WTC11 (cell line): ENCODE results near the gene CLCN1. TPM values are rescaled to one million over a fixed set of nuclear protein-coding genes. Genes with fewer than 3 reads are reported as not detected.

Source experiments
- ATAC-seq: fragments of 200-7000 bp; cut with Tn5 transposase; 2 replicates; pipeline ENCODE4 v1.10.0; 2021; ENCODE audit warnings: mild to moderate bottlenecking, moderate library complexity
- CTCF ChIA-PET: fragments of 300-600 bp; sonication (Branson Sonifier 250); formaldehyde crosslinking; loops from one replicate; lab custom pipeline; 2021; ENCODE audit warnings: antibody characterized with exemption; lab: Charles Lee
- POLR2A ChIA-PET: fragments of 350-600 bp; sonication (Branson Sonifier 250); formaldehyde crosslinking; loops from one replicate; lab custom pipeline; 2021; ENCODE audit warnings: antibody characterized with exemption; lab: Charles Lee
- DNase-seq: peaks from one replicate; pipeline ENCODE4 v3.0.0; 2021; ENCODE audit warnings: low spot score
- H3K27ac Mint-ChIP-seq: 2 replicates; pipeline ENCODE4 v1.8.0; 2021; ENCODE audit warnings: mixed read lengths
- H3K27me3 Mint-ChIP-seq: 2 replicates; pipeline ENCODE4 v1.8.0; 2021; ENCODE audit warnings: low read depth, mild to moderate bottlenecking, moderate library complexity, mixed read lengths
- H3K36me3 Mint-ChIP-seq: 2 replicates; pipeline ENCODE4 v1.8.0; 2021; ENCODE audit warnings: mixed read lengths
- H3K4me1 Mint-ChIP-seq: 2 replicates; pipeline ENCODE4 v1.8.0; 2022; ENCODE audit warnings: mixed read lengths
- H3K4me3 Mint-ChIP-seq: 2 replicates; pipeline ENCODE4 v1.8.0; 2021; ENCODE audit warnings: mild to moderate bottlenecking, moderate library complexity, mixed read lengths
- H3K9me3 Mint-ChIP-seq: 2 replicates; pipeline ENCODE4 v1.8.0; 2021; ENCODE audit warnings: mixed read lengths
- EMX1 ChIP-seq: fragments of 250-450 bp; sonication (Bioruptor Pico); IDR thresholded peaks from 2 replicates; pipeline ENCODE4 v1.8.0; 2021; ENCODE audit warnings: mild to moderate bottlenecking
- ZNF396 ChIP-seq: fragments of 250-450 bp; sonication (Bioruptor Pico); IDR thresholded peaks from 2 replicates; pipeline ENCODE4 v1.8.0; 2021; ENCODE audit warnings: mild to moderate bottlenecking, moderate library complexity, borderline replicate concordance
- total RNA-seq: library from RNA; stranded (reverse); gene quantifications from 3 replicates; pipeline ENCODE4 v1.2.3, GENCODE V29; 2021
- TF ChIP-seq, protein P1 (sequence below): fragments of 250-450 bp; sonication (Bioruptor Pico); IDR thresholded peaks from 2 replicates; pipeline ENCODE4 v2.1.2; 2022; ENCODE audit warnings: mild to moderate bottlenecking, moderate library complexity
- TF ChIP-seq, protein P2 (sequence below): fragments of 250-450 bp; sonication (Bioruptor Pico); IDR thresholded peaks from 2 replicates; pipeline ENCODE4 v1.8.0; 2021; ENCODE audit warnings: mild to moderate bottlenecking
- TF ChIP-seq, protein P3 (sequence below): sonication (generic); formaldehyde crosslinking; IDR thresholded peaks from 2 replicates; pipeline ENCODE4 v1.8.1; 2022; ENCODE audit warnings: mild to moderate bottlenecking, missing genetic modification reagents, moderate library complexity, borderline replicate concordance
- TF ChIP-seq, protein P4 (sequence below): sonication (generic); formaldehyde crosslinking; IDR thresholded peaks from 2 replicates; pipeline ENCODE4 v1.8.1; 2022; ENCODE audit warnings: missing genetic modification reagents, borderline replicate concordance
- TF ChIP-seq, protein P5 (sequence below): sonication (generic); formaldehyde crosslinking; IDR thresholded peaks from 2 replicates; pipeline ENCODE4 v1.8.1; 2023; ENCODE audit warnings: mild to moderate bottlenecking, missing genetic modification reagents, borderline replicate concordance
- TF ChIP-seq, protein P6 (sequence below): sonication (generic); formaldehyde crosslinking; conservative IDR thresholded peaks from 2 replicates; pipeline ENCODE4 v1.8.1; 2023; ENCODE audit warnings: mild to moderate bottlenecking, low read depth, missing genetic modification reagents, moderate library complexity

Gene CLCN1
- total RNA-seq, 1 experiment from 2014 or later, result 0.28 TPM

DNA sequence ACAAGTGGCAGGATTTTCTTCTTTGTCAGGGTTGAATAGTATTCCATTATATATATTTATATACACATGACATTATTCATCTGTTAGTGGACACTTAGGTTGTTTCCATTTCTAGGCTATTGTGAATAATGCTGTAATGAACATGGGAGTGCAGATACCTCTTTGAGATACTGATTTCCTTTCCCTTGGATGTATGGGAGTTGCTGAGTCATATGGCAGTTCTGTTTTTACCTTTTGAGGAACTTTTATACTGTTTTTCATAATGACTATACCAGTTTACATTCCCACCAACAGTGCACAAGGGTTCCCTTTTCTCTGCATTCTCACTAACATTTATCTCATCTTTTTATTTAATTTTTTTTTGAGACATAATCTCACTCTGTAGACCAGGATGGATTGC lies 1.8 kb upstream of the CLCN1 start:
- H3K27ac Mint-ChIP-seq, result no peak overlapping the region
- TF ChIP-seq EMX1 (no peak), ZNF396 (CRISPR knock-in tag) (no peak)
- TF ChIP-seq, protein P1, sequence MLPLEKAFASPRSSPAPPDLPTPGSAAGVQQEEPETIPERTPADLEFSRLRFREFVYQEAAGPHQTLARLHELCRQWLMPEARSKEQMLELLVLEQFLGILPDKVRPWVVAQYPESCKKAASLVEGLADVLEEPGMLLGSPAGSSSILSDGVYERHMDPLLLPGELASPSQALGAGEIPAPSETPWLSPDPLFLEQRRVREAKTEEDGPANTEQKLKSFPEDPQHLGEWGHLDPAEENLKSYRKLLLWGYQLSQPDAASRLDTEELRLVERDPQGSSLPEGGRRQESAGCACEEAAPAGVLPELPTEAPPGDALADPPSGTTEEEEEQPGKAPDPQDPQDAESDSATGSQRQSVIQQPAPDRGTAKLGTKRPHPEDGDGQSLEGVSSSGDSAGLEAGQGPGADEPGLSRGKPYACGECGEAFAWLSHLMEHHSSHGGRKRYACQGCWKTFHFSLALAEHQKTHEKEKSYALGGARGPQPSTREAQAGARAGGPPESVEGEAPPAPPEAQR (CRISPR knock-in tag), result no peak
- TF ChIP-seq, protein P2, sequence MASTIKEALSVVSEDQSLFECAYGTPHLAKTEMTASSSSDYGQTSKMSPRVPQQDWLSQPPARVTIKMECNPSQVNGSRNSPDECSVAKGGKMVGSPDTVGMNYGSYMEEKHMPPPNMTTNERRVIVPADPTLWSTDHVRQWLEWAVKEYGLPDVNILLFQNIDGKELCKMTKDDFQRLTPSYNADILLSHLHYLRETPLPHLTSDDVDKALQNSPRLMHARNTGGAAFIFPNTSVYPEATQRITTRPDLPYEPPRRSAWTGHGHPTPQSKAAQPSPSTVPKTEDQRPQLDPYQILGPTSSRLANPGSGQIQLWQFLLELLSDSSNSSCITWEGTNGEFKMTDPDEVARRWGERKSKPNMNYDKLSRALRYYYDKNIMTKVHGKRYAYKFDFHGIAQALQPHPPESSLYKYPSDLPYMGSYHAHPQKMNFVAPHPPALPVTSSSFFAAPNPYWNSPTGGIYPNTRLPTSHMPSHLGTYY (CRISPR knock-in tag), result no peak
- TF ChIP-seq, protein P3, sequence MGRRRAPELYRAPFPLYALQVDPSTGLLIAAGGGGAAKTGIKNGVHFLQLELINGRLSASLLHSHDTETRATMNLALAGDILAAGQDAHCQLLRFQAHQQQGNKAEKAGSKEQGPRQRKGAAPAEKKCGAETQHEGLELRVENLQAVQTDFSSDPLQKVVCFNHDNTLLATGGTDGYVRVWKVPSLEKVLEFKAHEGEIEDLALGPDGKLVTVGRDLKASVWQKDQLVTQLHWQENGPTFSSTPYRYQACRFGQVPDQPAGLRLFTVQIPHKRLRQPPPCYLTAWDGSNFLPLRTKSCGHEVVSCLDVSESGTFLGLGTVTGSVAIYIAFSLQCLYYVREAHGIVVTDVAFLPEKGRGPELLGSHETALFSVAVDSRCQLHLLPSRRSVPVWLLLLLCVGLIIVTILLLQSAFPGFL (CRISPR knock-in tag), result no peak
- TF ChIP-seq, protein P4, sequence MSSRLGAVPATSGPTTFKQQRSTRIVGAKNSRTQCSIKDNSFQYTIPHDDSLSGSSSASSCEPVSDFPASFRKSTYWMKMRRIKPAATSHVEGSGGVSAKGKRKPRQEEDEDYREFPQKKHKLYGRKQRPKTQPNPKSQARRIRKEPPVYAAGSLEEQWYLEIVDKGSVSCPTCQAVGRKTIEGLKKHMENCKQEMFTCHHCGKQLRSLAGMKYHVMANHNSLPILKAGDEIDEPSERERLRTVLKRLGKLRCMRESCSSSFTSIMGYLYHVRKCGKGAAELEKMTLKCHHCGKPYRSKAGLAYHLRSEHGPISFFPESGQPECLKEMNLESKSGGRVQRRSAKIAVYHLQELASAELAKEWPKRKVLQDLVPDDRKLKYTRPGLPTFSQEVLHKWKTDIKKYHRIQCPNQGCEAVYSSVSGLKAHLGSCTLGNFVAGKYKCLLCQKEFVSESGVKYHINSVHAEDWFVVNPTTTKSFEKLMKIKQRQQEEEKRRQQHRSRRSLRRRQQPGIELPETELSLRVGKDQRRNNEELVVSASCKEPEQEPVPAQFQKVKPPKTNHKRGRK, result no peak
- TF ChIP-seq, protein P5, sequence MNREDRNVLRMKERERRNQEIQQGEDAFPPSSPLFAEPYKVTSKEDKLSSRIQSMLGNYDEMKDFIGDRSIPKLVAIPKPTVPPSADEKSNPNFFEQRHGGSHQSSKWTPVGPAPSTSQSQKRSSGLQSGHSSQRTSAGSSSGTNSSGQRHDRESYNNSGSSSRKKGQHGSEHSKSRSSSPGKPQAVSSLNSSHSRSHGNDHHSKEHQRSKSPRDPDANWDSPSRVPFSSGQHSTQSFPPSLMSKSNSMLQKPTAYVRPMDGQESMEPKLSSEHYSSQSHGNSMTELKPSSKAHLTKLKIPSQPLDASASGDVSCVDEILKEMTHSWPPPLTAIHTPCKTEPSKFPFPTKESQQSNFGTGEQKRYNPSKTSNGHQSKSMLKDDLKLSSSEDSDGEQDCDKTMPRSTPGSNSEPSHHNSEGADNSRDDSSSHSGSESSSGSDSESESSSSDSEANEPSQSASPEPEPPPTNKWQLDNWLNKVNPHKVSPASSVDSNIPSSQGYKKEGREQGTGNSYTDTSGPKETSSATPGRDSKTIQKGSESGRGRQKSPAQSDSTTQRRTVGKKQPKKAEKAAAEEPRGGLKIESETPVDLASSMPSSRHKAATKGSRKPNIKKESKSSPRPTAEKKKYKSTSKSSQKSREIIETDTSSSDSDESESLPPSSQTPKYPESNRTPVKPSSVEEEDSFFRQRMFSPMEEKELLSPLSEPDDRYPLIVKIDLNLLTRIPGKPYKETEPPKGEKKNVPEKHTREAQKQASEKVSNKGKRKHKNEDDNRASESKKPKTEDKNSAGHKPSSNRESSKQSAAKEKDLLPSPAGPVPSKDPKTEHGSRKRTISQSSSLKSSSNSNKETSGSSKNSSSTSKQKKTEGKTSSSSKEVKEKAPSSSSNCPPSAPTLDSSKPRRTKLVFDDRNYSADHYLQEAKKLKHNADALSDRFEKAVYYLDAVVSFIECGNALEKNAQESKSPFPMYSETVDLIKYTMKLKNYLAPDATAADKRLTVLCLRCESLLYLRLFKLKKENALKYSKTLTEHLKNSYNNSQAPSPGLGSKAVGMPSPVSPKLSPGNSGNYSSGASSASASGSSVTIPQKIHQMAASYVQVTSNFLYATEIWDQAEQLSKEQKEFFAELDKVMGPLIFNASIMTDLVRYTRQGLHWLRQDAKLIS (CRISPR knock-in tag), result no peak
- ChIA-PET POLR2A (no interaction called here), CTCF (no interaction called here)
- H3K36me3 Mint-ChIP-seq, result 0 out of 2 replicates have a peak, but pooled peaks cover 5% of the 10 kb centered on the region
- no peak overlapping the region for H3K4me3 Mint-ChIP-seq
- peaks cover 7% of the 10 kb centered on the region; the same call in 1 of the 2 replicates for H3K4me1 Mint-ChIP-seq
- DNase-seq, result no peak
- no peaks in the 10 kb centered on the region; the same call in 1 of the 2 replicates for H3K27me3 Mint-ChIP-seq
- no peak for ATAC-seq
- H3K9me3 Mint-ChIP-seq, result no peaks in the 10 kb centered on the region

DNA sequence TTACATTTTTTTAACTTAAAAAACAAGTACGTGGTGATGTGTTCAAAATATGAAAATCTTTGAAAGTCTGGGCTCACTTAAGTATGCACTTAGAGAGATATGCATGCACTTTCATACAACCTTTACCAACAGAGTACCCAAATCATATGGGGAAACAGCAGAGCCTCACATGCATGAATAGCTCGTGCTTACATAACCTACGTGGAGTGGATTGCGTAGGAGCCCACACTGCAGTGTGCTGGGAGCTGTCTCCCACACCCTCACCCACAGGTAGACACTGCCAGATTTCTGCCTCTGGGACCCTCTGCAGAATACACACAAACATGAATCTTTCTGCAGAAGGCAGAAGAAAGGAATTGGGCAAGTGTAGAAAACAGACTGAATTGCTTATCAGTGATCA lies 581 bp downstream of the CLCN1 start:
- H3K4me1 Mint-ChIP-seq, result peaks cover 7% of the 10 kb centered on the region; the same call in 1 of the 2 replicates
- no peak overlapping the region for H3K27ac Mint-ChIP-seq
- no peak for ATAC-seq
- ChIA-PET CTCF (interaction anchor here (0.7 to 1.3 kb wide), 6 partner anchors 11 to 91 kb away, joined by 3 to 6 read pairs (median 3); no protein-coding TSS in a partner anchor), POLR2A (no interaction called here)
- H3K9me3 Mint-ChIP-seq, result no peaks in the 10 kb centered on the region
- no peak for DNase-seq
- no peaks in the 10 kb centered on the region for H3K36me3 Mint-ChIP-seq
- no peak overlapping the region for H3K4me3 Mint-ChIP-seq
- H3K27me3 Mint-ChIP-seq, result no peaks in the 10 kb centered on the region; the same call in 1 of the 2 replicates
- TF ChIP-seq, protein P6, sequence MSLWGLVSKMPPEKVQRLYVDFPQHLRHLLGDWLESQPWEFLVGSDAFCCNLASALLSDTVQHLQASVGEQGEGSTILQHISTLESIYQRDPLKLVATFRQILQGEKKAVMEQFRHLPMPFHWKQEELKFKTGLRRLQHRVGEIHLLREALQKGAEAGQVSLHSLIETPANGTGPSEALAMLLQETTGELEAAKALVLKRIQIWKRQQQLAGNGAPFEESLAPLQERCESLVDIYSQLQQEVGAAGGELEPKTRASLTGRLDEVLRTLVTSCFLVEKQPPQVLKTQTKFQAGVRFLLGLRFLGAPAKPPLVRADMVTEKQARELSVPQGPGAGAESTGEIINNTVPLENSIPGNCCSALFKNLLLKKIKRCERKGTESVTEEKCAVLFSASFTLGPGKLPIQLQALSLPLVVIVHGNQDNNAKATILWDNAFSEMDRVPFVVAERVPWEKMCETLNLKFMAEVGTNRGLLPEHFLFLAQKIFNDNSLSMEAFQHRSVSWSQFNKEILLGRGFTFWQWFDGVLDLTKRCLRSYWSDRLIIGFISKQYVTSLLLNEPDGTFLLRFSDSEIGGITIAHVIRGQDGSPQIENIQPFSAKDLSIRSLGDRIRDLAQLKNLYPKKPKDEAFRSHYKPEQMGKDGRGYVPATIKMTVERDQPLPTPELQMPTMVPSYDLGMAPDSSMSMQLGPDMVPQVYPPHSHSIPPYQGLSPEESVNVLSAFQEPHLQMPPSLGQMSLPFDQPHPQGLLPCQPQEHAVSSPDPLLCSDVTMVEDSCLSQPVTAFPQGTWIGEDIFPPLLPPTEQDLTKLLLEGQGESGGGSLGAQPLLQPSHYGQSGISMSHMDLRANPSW (CRISPR knock-in tag), result no peak
- TF ChIP-seq, all 79 proteins: peak for 0
